AG04449 (cell line): ENCODE measurements around the gene IL1RAP.

Experiments used
- CTCF ChIA-PET: fragments of 350-600 bp; formaldehyde crosslinking; extraction: SDS; loops from one replicate; lab custom pipeline; 2021; ENCODE audit warnings: antibody characterized with exemption; lab: Yijun Ruan, JAX
- POLR2A ChIA-PET: fragments of 400-600, 350-600 bp; formaldehyde crosslinking; extraction: SDS; loops from one replicate; lab custom pipeline; 2020; ENCODE audit warnings: antibody characterized with exemption, inconsistent platforms; lab: Yijun Ruan, JAX
- DNase-seq: peaks from one replicate; pipeline ENCODE4 v3.0.0-alpha.2; 2010; ENCODE audit warnings: low read depth, low spot score
- H3K4me3 ChIP-seq: 2 replicates; pipeline ENCODE4 v1.5.1; 2011; ENCODE audit warnings: low read depth, mild to moderate bottlenecking, control low read depth, low read length
- TF ChIP-seq, protein P1 (sequence below): IDR thresholded peaks from one replicate; pipeline ENCODE4 v1.5.1; 2011; ENCODE audit warnings: mild to moderate bottlenecking, moderate library complexity, low read length, control low read depth, inconsistent platforms; ENCODE audit not compliant: insufficient read depth; ENCODE audit errors: missing control alignments

The IL1RAP gene

DNA sequence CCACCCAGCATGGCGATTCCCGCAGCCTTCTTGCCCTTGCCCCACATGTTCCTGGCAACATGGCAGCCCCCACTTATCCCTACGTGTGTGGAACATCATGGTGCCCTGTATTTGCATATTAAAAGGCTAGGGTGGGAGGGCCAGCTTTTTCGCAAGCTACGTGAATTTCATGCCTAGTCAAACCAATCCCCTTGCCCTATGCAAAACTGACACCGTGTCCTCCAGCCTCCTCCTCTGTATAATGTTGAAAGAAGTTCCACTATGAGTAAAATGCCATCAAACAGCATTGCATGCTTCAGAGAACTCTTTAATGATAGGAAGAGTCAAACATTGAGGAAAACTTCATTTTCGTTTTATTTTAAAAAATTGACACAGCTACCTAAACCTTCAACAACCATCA lies 170.9 kb downstream of the IL1RAP start:
- no peak overlapping the region for H3K4me3 ChIP-seq
- TF ChIP-seq, protein P1, sequence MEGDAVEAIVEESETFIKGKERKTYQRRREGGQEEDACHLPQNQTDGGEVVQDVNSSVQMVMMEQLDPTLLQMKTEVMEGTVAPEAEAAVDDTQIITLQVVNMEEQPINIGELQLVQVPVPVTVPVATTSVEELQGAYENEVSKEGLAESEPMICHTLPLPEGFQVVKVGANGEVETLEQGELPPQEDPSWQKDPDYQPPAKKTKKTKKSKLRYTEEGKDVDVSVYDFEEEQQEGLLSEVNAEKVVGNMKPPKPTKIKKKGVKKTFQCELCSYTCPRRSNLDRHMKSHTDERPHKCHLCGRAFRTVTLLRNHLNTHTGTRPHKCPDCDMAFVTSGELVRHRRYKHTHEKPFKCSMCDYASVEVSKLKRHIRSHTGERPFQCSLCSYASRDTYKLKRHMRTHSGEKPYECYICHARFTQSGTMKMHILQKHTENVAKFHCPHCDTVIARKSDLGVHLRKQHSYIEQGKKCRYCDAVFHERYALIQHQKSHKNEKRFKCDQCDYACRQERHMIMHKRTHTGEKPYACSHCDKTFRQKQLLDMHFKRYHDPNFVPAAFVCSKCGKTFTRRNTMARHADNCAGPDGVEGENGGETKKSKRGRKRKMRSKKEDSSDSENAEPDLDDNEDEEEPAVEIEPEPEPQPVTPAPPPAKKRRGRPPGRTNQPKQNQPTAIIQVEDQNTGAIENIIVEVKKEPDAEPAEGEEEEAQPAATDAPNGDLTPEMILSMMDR: no peak
- ChIA-PET CTCF (interaction anchor here (3.1 kb wide), 1 partner anchor 13 kb away, joined by 12 read pairs; no protein-coding TSS in a partner anchor), POLR2A (no interaction called here)
- DNase-seq: no peak

DNA sequence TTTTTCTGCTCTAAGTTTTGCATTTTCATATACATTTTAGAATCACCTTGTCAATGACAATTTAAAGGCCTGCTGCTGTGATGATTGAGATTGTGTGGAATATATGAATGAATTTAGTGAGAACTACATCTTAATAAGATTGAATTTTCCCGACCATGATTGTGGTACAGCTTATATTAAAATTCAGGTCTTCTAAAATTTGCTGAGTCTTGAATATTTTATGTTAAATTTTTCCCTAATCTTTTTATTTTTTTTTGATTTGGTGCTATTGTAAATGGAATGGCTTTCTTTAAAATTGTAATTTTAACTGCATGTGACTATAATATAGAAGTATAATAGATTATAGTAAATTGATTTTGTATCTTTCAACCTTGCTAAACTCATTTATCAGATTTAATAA lies 172.1 kb downstream of the IL1RAP start:
- POLR2A ChIA-PET: no interaction called here
- no peak overlapping the region for H3K4me3 ChIP-seq
- no peak for DNase-seq
- CTCF ChIA-PET: interaction anchor here (0.6 to 3.1 kb wide), 2 partner anchors 11 to 724 kb away, joined by 3 to 12 read pairs; no protein-coding TSS in a partner anchor
- TF ChIP-seq, protein P1: no peak

DNA sequence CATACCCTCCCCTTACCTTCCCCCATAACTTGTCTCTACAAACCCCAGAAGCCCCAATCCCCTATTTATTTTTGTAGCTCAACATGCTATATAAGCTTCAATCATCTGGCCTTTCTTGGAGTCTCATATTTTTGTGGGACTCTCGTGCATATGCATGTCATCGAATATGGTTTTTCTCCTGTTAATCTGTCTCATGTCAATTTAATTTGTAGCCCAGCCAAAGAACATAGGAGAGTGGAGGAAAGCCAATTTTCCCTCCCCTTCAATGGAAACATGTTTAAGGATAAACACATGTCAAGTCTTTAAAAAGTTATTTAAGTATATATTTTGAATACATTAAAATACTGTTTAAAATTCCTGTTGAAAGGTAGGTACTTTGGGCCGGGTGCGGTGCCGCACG lies 176.4 kb downstream of the IL1RAP start:
- no peak for DNase-seq
- ChIA-PET CTCF (interaction anchor here (5.1 kb wide), 1 partner anchor 10 kb away, joined by 26 read pairs; no protein-coding TSS in a partner anchor), POLR2A (no interaction called here)
- TF ChIP-seq, protein P1: no peak
- H3K4me3 ChIP-seq: no peak overlapping the region

DNA sequence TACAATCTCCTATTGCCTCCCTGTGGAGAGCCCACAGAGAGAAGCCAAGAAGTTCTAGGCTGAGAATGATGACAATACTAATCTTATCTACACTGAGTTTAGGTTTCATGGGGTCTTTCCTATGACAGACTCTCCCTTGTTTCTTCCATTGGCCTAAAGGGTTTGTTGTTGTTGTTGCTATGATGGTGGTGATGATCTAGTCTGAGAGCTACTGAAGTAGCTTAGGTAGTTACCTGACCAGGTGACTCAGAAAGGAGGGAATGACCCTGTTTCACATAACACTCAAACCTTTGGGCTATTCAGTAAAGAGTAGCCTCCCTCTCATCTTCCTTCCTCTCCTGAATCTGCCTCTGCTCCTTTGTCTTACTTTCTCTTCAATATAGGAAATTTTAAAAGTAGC lies 178.4 kb downstream of the IL1RAP start:
- no peak overlapping the region for H3K4me3 ChIP-seq
- TF ChIP-seq, protein P1: no peak
- DNase-seq: no peak
- CTCF ChIA-PET: interaction anchor here (5.1 kb wide), 1 partner anchor 8 kb away, joined by 26 read pairs; no protein-coding TSS in a partner anchor
- POLR2A ChIA-PET: no interaction called here

DNA sequence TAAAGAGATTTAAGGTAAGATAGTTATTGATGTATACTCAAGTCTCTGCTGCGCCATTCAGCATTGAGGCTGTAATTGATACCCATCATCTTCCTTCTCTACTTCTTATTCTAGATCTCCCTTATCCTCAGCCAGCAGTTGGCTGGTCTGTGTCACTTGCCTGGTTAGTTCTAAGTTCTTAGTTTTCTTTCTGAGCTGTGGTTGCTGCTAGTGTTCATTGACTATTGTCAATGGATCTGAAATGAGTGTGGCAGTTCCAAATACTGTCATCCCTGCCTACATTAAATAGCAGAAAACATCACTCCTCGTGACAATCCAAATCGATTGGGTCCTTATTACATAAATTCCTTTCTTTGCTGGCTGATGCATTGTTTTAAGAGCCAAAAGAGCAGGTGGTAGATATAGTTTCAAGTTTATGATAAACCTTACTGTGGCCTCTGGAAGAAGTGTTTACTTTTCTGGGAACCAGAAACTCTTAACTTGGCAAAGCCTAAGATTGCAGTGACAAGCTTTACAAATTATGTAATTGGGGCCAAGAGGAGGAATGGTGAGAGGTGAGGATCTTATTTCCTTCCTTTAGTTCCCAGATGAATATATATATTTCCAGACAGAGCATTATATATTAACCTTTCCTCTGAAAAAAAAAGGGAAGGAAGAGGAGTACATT lies 180.6 kb downstream of the IL1RAP start:
- TF ChIP-seq, protein P1: no peak
- no peak for DNase-seq
- no peak overlapping the region for H3K4me3 ChIP-seq
- ChIA-PET POLR2A (no interaction called here), CTCF (interaction anchor here (1.1 to 5.6 kb wide), 3 partner anchors 180 to 469 kb away, joined by 3 to 38 read pairs (median 4); partner anchors contain the start of gene IL1RAP)

DNA sequence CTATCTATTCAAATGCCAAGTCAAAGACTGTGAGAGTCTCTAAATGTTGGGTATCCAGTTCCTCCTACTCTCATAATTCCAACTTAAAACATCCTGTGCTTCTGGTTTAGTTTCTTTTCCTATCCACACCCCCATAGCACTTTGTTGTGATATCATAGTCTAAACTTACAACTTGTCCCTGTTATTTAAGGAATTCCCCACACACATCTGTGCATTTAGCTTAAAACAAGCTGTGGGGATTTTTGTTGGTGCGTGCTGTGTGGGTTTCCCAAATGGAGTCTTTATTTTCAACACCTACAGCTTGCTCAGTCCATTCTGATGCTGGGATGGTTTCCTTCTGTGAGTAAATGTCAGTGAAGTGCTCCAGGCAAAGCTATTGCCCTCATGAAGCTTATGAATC lies 181.3 kb downstream of the IL1RAP start:
- POLR2A ChIA-PET: no interaction called here
- CTCF ChIA-PET: interaction anchor here (1.1 to 6.0 kb wide), 4 partner anchors 181 to 735 kb away, joined by 3 to 87 read pairs (median 21); partner anchors contain the start of gene IL1RAP
- DNase-seq: no peak
- no peak overlapping the region for H3K4me3 ChIP-seq
- TF ChIP-seq, protein P1: no peak
